ENCODE results near the gene MCAT.

DNA sequence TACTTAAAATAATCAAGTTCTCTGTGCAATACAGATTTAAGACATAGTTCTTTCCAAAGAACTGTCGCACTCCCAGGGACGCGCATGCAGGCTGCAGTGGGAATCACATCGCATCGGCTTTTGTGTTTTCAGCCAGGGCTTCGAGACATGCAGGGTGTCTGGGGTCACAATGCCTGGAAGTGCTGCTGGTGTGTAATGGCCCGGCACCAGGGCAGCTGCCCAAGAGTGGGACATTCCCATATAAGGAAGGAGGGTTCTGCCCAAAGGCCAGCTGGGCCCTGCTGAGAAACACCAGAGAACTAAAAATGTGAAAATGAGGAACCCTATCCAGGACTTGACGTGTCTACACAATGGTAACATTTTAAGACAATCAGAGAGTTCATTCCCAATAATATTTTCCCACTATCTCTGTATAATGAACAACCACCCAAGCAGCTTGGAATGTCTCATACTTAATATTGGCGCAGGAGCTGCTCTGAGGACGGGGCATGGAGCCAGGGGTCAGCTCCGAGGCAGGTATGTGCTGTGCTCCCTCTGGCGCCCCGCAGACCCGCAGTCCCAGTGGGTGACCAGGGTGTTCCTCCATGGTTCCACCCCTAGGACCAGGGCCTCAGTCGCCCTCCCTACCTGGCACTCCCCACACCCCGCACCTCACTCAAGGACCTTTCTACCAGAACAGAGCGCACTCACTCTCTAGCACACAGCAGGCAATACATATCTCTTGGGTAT lies 11.3 kb downstream of the MCAT start:
- TF ChIP-seq CTCF (IDR thresholded peaks at IDR 0.05) (no peak), EP300 (IDR thresholded peaks at IDR 0.05) (no peak), POLR2A (IDR thresholded peaks at IDR 0.05) (no peak)

Measured in tibial nerve (tissue), 4 donors.